ENCODE results near the gene C3orf20.

The C3orf20 gene

GRCh38 chr3:14691719-14692118 is 16.8 kb downstream of the C3orf20 start:
- no peak for TF ChIP-seq TCF12 (IDR thresholded peaks at IDR 0.05; ENCODE audit: low read depth)

- TF ChIP-seq USF1 (IDR thresholded peaks at IDR 0.05) = no peak
- no peak for TF ChIP-seq EGR1 (IDR thresholded peaks at IDR 0.05)
- no peak for TF ChIP-seq ZBTB7A (IDR thresholded peaks at IDR 0.05; ENCODE audit: low read depth)
- no peak for TF ChIP-seq RAD21 (IDR thresholded peaks at IDR 0.05; ENCODE audit: low read depth)
- TF ChIP-seq TEAD4 (IDR thresholded peaks at IDR 0.05) = no peak
- TF ChIP-seq CEBPB (IDR thresholded peaks at IDR 0.05) = no peak
- no peak for TF ChIP-seq YY1 (IDR thresholded peaks at IDR 0.05; ENCODE audit: low read depth)
- TF ChIP-seq EP300 (IDR thresholded peaks at IDR 0.05; ENCODE audit: borderline replicate concordance) = no peak
- no peak for TF ChIP-seq TCF12 (IDR thresholded peaks at IDR 0.05; ENCODE audit: low read depth)
Observed at GRCh38 chr3:14698601-14699244, 23.8 kb downstream of the C3orf20 start.

GRCh38 chr3:14699643-14700042 is 24.7 kb downstream of the C3orf20 start:
- TF ChIP-seq ZBTB7A (IDR thresholded peaks at IDR 0.05; ENCODE audit: low read depth) = no peak
- no peak for TF ChIP-seq TAF1 (IDR thresholded peaks at IDR 0.05; ENCODE audit: low read depth)
- TF ChIP-seq REST (IDR thresholded peaks at IDR 0.05; ENCODE audit: low read depth) = no peak
- TF ChIP-seq EGR1 (IDR thresholded peaks at IDR 0.05) = no peak
- no peak for TF ChIP-seq NFIC (IDR thresholded peaks at IDR 0.05)
- TF ChIP-seq YY1 (IDR thresholded peaks at IDR 0.05; ENCODE audit: low read depth) = no peak
- TF ChIP-seq TEAD4 (IDR thresholded peaks at IDR 0.05) = no peak
- TF ChIP-seq TCF12 (IDR thresholded peaks at IDR 0.05; ENCODE audit: low read depth) = no peak
- no peak for TF ChIP-seq CEBPB (IDR thresholded peaks at IDR 0.05)
- no peak for TF ChIP-seq CREB1 (IDR thresholded peaks at IDR 0.05; ENCODE audit: low read depth)
- TF ChIP-seq EP300 (IDR thresholded peaks at IDR 0.05; ENCODE audit: borderline replicate concordance) = no peak
- no peak for TF ChIP-seq MAX (IDR thresholded peaks at IDR 0.05)
- TF ChIP-seq RAD21 (IDR thresholded peaks at IDR 0.05; ENCODE audit: low read depth) = no peak

- TF ChIP-seq CEBPB (IDR thresholded peaks at IDR 0.05) = no peak
- no peak for TF ChIP-seq TEAD4 (IDR thresholded peaks at IDR 0.05)
- no peak for TF ChIP-seq RAD21 (IDR thresholded peaks at IDR 0.05; ENCODE audit: low read depth)
- TF ChIP-seq CREB1 (IDR thresholded peaks at IDR 0.05; ENCODE audit: low read depth) = no peak
- no peak for TF ChIP-seq MAX (IDR thresholded peaks at IDR 0.05)
- no peak for TF ChIP-seq ZBTB7A (IDR thresholded peaks at IDR 0.05; ENCODE audit: low read depth)
- no peak for TF ChIP-seq YY1 (IDR thresholded peaks at IDR 0.05; ENCODE audit: low read depth)
- TF ChIP-seq USF1 (IDR thresholded peaks at IDR 0.05) = no peak
- no peak for TF ChIP-seq FOXM1 (IDR thresholded peaks at IDR 0.05; ENCODE audit: borderline replicate concordance, low read depth)
- TF ChIP-seq TAF1 (IDR thresholded peaks at IDR 0.05; ENCODE audit: low read depth) = no peak
- TF ChIP-seq EP300 (IDR thresholded peaks at IDR 0.05; ENCODE audit: borderline replicate concordance) = no peak
- no peak for TF ChIP-seq TCF12 (IDR thresholded peaks at IDR 0.05; ENCODE audit: low read depth)
- no peak for TF ChIP-seq NFIC (IDR thresholded peaks at IDR 0.05)
- TF ChIP-seq EGR1 (IDR thresholded peaks at IDR 0.05) = no peak
- no peak for TF ChIP-seq REST (IDR thresholded peaks at IDR 0.05; ENCODE audit: low read depth)
Observed at GRCh38 chr3:14700891-14701290, 25.9 kb downstream of the C3orf20 start.

- TF ChIP-seq REST (IDR thresholded peaks at IDR 0.05; ENCODE audit: low read depth) = no peak
- no peak for TF ChIP-seq TCF12 (IDR thresholded peaks at IDR 0.05; ENCODE audit: low read depth)
- TF ChIP-seq EGR1 (IDR thresholded peaks at IDR 0.05) = no peak
- no peak for TF ChIP-seq TEAD4 (IDR thresholded peaks at IDR 0.05)
- TF ChIP-seq FOXM1 (IDR thresholded peaks at IDR 0.05; ENCODE audit: borderline replicate concordance, low read depth) = no peak
- TF ChIP-seq TAF1 (IDR thresholded peaks at IDR 0.05; ENCODE audit: low read depth) = no peak
- no peak for TF ChIP-seq EP300 (IDR thresholded peaks at IDR 0.05; ENCODE audit: borderline replicate concordance)
- TF ChIP-seq NFIC (IDR thresholded peaks at IDR 0.05) = no peak
- TF ChIP-seq USF1 (IDR thresholded peaks at IDR 0.05) = no peak
- TF ChIP-seq YY1 (IDR thresholded peaks at IDR 0.05; ENCODE audit: low read depth) = no peak
- TF ChIP-seq CREB1 (IDR thresholded peaks at IDR 0.05; ENCODE audit: low read depth) = no peak
- TF ChIP-seq ZBTB7A (IDR thresholded peaks at IDR 0.05; ENCODE audit: low read depth) = no peak
- TF ChIP-seq RAD21 (IDR thresholded peaks at IDR 0.05; ENCODE audit: low read depth) = no peak
- TF ChIP-seq MAX (IDR thresholded peaks at IDR 0.05) = no peak
- no peak for TF ChIP-seq CEBPB (IDR thresholded peaks at IDR 0.05)
Observed at GRCh38 chr3:14701676-14702075, 26.7 kb downstream of the C3orf20 start.

Measured in Ishikawa (cell line).